Thyroid gland (tissue), 4 donors: ENCODE results near the gene RFX3.

Source experiments
- POLR2A ChIP-seq, 2 donors: fragments of 450-650 bp; IDR thresholded peaks; one replicate each; pipeline ENCODE4 v1.6.1; 2017; ENCODE audit warnings: antibody characterized with exemption in 2 of 2, mild to moderate bottlenecking in 2 of 2, moderate library complexity in 1 of 2
- TF ChIP-seq, protein P1 (sequence below), 6 experiments: fragments of 200-600 bp in 3 of 6; fragments of 450-650 bp in 3 of 6; sonication (generic) in 3 of 6; IDR thresholded peaks; one replicate each; pipeline ENCODE4 v1.5.1; 2016 to 2019; ENCODE audit warnings: antibody characterized with exemption in 6 of 6, mild to moderate bottlenecking in 2 of 6, inconsistent platforms in 1 of 6, moderate library complexity in 1 of 6

DNA sequence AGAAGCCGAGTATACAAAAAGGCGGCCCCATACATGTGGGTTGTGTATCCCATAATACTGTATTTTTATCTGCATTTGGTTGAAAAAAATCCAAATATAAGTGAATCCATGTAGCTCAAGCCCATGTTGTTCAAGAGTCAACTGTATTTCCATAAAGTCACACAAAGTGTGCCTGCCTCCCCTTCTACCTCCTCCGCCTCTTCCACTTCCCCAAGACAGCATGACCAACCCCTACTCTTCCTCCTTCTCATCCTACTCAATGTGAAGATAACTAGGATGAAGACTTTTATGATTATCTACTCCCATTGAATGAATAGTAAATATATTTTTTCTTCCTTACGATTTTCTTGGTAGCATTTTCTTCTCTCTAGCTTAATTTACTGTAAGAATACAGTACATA is 92.7 kb downstream of the RFX3 start:
- TF ChIP-seq, protein P1, sequence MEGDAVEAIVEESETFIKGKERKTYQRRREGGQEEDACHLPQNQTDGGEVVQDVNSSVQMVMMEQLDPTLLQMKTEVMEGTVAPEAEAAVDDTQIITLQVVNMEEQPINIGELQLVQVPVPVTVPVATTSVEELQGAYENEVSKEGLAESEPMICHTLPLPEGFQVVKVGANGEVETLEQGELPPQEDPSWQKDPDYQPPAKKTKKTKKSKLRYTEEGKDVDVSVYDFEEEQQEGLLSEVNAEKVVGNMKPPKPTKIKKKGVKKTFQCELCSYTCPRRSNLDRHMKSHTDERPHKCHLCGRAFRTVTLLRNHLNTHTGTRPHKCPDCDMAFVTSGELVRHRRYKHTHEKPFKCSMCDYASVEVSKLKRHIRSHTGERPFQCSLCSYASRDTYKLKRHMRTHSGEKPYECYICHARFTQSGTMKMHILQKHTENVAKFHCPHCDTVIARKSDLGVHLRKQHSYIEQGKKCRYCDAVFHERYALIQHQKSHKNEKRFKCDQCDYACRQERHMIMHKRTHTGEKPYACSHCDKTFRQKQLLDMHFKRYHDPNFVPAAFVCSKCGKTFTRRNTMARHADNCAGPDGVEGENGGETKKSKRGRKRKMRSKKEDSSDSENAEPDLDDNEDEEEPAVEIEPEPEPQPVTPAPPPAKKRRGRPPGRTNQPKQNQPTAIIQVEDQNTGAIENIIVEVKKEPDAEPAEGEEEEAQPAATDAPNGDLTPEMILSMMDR (IDR thresholded peaks at IDR 0.05): no peak
- no peak for TF ChIP-seq POLR2A (IDR thresholded peaks at IDR 0.05)
